ENCODE results near the gene MCRIP1.

DNA sequence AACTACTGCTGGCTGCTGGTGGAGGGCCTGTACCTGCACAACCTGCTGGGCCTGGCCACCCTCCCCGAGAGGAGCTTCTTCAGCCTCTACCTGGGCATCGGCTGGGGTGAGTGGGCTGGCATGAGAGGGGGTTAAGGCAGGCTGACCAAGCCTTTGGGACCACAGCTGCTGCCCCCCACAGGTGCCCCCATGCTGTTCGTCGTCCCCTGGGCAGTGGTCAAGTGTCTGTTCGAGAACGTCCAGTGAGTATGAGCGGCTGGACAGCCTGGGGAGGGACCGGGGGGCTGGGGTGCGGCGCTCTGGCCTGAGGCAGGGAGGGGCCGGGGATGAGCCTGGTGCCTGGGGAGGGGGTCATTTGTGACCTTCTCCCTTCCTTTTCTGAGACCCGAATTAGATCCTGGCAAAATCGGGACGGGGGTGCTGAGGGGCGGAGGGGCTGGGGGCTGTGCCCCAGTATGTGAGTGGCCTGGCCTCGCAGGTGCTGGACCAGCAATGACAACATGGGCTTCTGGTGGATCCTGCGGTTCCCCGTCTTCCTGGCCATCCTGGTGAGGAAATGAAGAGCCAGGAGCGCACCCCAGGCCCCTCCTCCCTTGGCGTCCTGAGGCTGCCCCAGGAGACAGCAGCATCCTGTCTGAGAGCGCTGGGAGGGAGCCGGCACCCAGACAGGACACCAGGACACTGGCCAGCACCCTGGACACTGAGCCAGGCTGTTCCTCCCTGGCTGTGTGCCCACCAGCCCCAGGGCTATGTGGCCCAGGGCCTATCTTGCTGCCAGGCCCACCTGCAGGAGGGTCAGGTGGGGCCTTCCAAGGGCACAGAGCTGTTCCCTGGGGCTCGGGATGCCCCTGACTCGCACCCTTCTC is 21.2 kb downstream of the MCRIP1 start:
- no peak for TF ChIP-seq ESRRG (CRISPR knock-in tag; IDR thresholded peaks at IDR 0.05)
- TF ChIP-seq BACH2 (CRISPR knock-in tag; IDR thresholded peaks at IDR 0.05; ENCODE audit: borderline replicate concordance): no peak
- TF ChIP-seq, protein P1, sequence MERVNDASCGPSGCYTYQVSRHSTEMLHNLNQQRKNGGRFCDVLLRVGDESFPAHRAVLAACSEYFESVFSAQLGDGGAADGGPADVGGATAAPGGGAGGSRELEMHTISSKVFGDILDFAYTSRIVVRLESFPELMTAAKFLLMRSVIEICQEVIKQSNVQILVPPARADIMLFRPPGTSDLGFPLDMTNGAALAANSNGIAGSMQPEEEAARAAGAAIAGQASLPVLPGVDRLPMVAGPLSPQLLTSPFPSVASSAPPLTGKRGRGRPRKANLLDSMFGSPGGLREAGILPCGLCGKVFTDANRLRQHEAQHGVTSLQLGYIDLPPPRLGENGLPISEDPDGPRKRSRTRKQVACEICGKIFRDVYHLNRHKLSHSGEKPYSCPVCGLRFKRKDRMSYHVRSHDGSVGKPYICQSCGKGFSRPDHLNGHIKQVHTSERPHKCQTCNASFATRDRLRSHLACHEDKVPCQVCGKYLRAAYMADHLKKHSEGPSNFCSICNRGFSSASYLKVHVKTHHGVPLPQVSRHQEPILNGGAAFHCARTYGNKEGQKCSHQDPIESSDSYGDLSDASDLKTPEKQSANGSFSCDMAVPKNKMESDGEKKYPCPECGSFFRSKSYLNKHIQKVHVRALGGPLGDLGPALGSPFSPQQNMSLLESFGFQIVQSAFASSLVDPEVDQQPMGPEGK (CRISPR knock-in tag; IDR thresholded peaks at IDR 0.05; ENCODE audit: borderline replicate concordance): no peak
- TF ChIP-seq, protein P2, sequence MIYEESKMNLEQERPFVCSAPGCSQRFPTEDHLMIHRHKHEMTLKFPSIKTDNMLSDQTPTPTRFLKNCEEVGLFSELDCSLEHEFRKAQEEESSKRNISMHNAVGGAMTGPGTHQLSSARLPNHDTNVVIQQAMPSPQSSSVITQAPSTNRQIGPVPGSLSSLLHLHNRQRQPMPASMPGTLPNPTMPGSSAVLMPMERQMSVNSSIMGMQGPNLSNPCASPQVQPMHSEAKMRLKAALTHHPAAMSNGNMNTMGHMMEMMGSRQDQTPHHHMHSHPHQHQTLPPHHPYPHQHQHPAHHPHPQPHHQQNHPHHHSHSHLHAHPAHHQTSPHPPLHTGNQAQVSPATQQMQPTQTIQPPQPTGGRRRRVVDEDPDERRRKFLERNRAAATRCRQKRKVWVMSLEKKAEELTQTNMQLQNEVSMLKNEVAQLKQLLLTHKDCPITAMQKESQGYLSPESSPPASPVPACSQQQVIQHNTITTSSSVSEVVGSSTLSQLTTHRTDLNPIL (CRISPR knock-in tag; IDR thresholded peaks at IDR 0.05; ENCODE audit: low read depth): no peak
- no peak for TF ChIP-seq ARNTL (CRISPR knock-in tag; IDR thresholded peaks at IDR 0.05; ENCODE audit: borderline replicate concordance, low read depth)
- TF ChIP-seq ZNF70 (CRISPR knock-in tag; IDR thresholded peaks at IDR 0.05): no peak
